CD4-positive, alpha-beta memory T cell (primary cell): Measurements from ENCODE around the gene PON2. TPM values are rescaled to one million over a fixed set of nuclear protein-coding genes. Genes with fewer than 3 reads are reported as not detected.

Source experiments
- CTCF ChIA-PET: fragments of 350-600 bp; sonication (Branson Sonifier 250); formaldehyde crosslinking; loops from one replicate; lab custom pipeline; 2021; ENCODE audit warnings: inconsistent platforms; ENCODE audit not compliant: partially characterized antibody; lab: Charles Lee
- POLR2A ChIA-PET: fragments of 350-600 bp; sonication (Branson Sonifier 250); formaldehyde crosslinking; loops from one replicate; lab custom pipeline; 2021; ENCODE audit not compliant: partially characterized antibody; lab: Charles Lee
- DNase-seq, 5 donors: peaks; one replicate each; pipeline versions ENCODE4 v3.0.0 to v3.0.0-alpha.2; 2020 to 2022; ENCODE audit warnings: mixed read lengths in 1 of 5
- H3K27ac ChIP-seq: one replicate; pipeline ENCODE4 v1.7.0; 2013; ENCODE audit warnings: low read depth, low read length
- H3K27me3 ChIP-seq: 2 replicates; pipeline ENCODE4 v1.7.0; 2013; ENCODE audit warnings: mild to moderate bottlenecking, low read length, moderate library complexity; ENCODE audit not compliant: insufficient read depth
- H3K36me3 ChIP-seq: 2 replicates; pipeline ENCODE4 v1.7.0; 2013; ENCODE audit warnings: mild to moderate bottlenecking, low read length, moderate library complexity; ENCODE audit not compliant: insufficient read depth
- H3K4me1 ChIP-seq: 2 replicates; pipeline ENCODE4 v1.7.0; 2013; ENCODE audit warnings: mild to moderate bottlenecking, low read length, moderate library complexity; ENCODE audit not compliant: insufficient read depth
- H3K4me3 ChIP-seq, 2 donors: one replicate each; pipeline ENCODE4 v1.7.0; 2013; ENCODE audit warnings: low read length in 2 of 2, mild to moderate bottlenecking in 1 of 2
- H3K9me3 ChIP-seq, 2 donors: one replicate each; pipeline ENCODE4 v1.7.0; 2013; ENCODE audit warnings: low read length in 2 of 2, control low read depth in 1 of 2; ENCODE audit not compliant: control insufficient read depth in 1 of 2
- H3K27ac Mint-ChIP-seq, 7 donors: one replicate each; pipeline ENCODE4 v1.8.0; 2020 to 2021; ENCODE audit warnings: mixed read lengths in 7 of 7, mild to moderate bottlenecking in 6 of 7, inconsistent platforms in 3 of 7, moderate library complexity in 3 of 7
- H3K27me3 Mint-ChIP-seq, 2 donors: one replicate each; pipeline ENCODE4 v1.8.0; 2020 to 2021; ENCODE audit warnings: mixed read lengths in 2 of 2
- H3K36me3 Mint-ChIP-seq, 2 donors: one replicate each; pipeline ENCODE4 v1.8.0; 2020 to 2021; ENCODE audit warnings: mixed read lengths in 2 of 2, inconsistent platforms in 1 of 2, mild to moderate bottlenecking in 1 of 2
- H3K4me1 Mint-ChIP-seq, 4 donors: one replicate each; pipeline ENCODE4 v1.8.0; 2020 to 2021; ENCODE audit warnings: mixed read lengths in 4 of 4, mild to moderate bottlenecking in 1 of 4
- H3K4me3 Mint-ChIP-seq, 8 donors: one replicate each; pipeline ENCODE4 v1.8.0; 2020 to 2021; ENCODE audit warnings: mixed read lengths in 8 of 8, mild to moderate bottlenecking in 7 of 8, moderate library complexity in 6 of 8, inconsistent platforms in 3 of 8
- H3K9me3 Mint-ChIP-seq, 8 donors: one replicate each; pipeline ENCODE4 v1.8.0; 2020 to 2021; ENCODE audit warnings: mixed read lengths in 8 of 8, mild to moderate bottlenecking in 5 of 8, inconsistent platforms in 3 of 8, moderate library complexity in 1 of 8
- intact Hi-C: fragments of 100-400 bp; cut with micrococcal nuclease; formaldehyde crosslinking; loops from one replicate; pipeline ENCODE4 v1.15.1; 2023
- polyA plus RNA-seq, 2 donors: library from polyadenylated mRNA; unstranded; fragments of 300-500 nt; fragmentation: Illumina TruSeq; gene quantifications; one replicate each; pipeline ENCODE4 v1.2.3, GENCODE V29; 2021
- total RNA-seq, 2 experiments: library from RNA; stranded (reverse); gene quantifications; one replicate each; pipeline ENCODE4 v1.2.3, GENCODE V29; 2021

The PON2 gene
- total RNA-seq (1 to 10 TPM; 5.7 to 8.0 TPM), polyA plus RNA-seq (1 to 10 TPM; 3.0 to 4.3 TPM)

DNA sequence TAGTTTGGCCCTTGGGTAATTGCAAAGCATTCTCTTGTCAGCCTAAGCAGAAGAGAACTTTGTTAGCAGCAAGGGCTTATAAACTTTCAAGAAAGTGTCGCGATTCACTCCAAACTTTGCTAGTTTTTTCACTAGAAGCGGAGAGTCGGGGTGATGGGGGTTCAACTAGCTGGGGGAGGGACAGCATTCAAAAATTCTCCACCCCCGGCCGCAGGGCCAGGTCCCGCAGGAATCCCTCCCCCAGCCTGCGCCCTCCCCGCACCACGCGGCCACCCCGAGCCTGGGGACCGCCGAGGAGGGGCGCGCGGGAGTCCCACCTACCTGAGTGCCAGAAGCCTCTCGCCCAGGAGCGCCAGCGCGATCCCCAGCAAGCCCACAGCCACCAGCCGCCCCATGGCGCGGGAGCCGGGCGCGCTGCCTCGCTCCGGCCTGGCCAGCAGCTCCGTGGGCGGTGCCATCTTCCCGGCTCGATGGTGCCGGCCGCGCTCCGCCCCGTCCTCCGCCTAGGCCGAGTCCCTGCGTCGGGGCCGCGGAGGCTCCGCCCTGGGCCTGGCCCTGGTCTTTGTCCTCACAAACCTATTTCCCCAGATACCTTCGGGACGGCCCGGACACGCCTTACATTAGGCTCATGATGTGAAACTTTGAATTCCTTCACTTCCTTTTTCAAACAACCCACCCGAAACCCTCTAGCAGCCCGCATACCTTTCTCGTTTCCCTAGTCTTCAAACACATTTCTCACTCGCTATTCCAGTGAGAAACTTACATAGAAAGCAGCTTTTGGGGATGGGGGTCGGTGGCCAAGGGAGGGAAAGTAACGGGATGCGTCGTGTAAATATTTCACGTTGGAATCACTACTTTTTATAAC, at the start of gene PON2:
PON2 (minus strand) TSS at position 472 of the 865 bp plus-strand sequence; CDS start at position 395, 77 bp downstream.
- no peaks in the 10 kb centered on the region for H3K9me3 Mint-ChIP-seq
- H3K27ac Mint-ChIP-seq = peak within 1 kb of the TSS; percentile 1 to 89 (median 86)
- intact Hi-C loops = no loop called here
- H3K4me1 ChIP-seq = peaks cover 7% of the 10 kb centered on the region
- ChIA-PET POLR2A (no interaction called here), CTCF (interaction anchor here (0.7 to 1.4 kb wide), 2 partner anchors 38 to 62 kb away, joined by 3 read pairs; partner anchors contain the start of gene PON3)
- DNase-seq = peak in 4 of 5 donors; percentile 15 to 42 (median 34)
- H3K4me1 Mint-ChIP-seq = peaks cover 10 to 13% (median 11%) of the 10 kb centered on the region in 4 donors
- H3K36me3 ChIP-seq = no peaks in the 10 kb centered on the region
- H3K4me3 ChIP-seq = peak within 1 kb of the TSS; percentile 59 to 62
- peaks cover 0 to 5% of the 10 kb centered on the region in 2 donors for H3K27me3 Mint-ChIP-seq
- H3K27me3 ChIP-seq = no peaks in the 10 kb centered on the region
- H3K27ac ChIP-seq = peak within 1 kb of the TSS; percentile 39
- no peaks in the 10 kb centered on the region for H3K36me3 Mint-ChIP-seq
- peak within 1 kb of the TSS; percentile 84 to 97 (median 88) for H3K4me3 Mint-ChIP-seq
- H3K9me3 ChIP-seq = no peaks in the 10 kb centered on the region

DNA sequence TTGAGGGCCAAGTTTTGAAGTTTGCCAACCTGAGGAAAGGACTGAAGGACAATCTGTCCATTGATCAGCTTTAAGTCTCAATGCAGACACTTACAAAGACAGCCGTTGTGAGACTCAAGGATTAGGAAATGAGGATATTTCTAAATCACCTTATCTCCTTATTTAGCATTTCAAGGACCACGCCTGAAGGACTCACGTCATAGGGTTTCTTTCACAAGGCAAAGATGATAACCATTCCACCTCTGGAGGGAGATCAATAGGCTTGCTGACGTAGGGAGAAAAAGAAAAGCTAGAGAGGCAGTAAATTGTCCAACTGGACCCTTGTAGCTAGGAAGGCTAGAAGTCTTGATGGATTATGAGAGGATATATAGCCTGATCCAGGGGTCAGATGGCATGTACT, 47.6 kb upstream of the PON2 start:
- Mint-ChIP-seq H3K4me3 (no peak overlapping the region), H3K4me1 (no peaks in the 10 kb centered on the region), H3K36me3 (no peaks in the 10 kb centered on the region), H3K27ac (no peak overlapping the region), H3K27me3 (peaks cover 1 to 5% of the 10 kb centered on the region in 2 donors), H3K9me3 (no peaks in the 10 kb centered on the region)
- CTCF ChIA-PET = interaction anchor here (0.9 to 1.1 kb wide), 2 partner anchors 9 to 10 kb away, joined by 3 to 5 read pairs; no protein-coding TSS in a partner anchor
- POLR2A ChIA-PET = no interaction called here
- Histone ChIP-seq H3K27ac (no peak overlapping the region), H3K27me3 (no peaks in the 10 kb centered on the region), H3K36me3 (no peaks in the 10 kb centered on the region), H3K4me1 (no peaks in the 10 kb centered on the region), H3K4me3 (no peak overlapping the region), H3K9me3 (no peaks in the 10 kb centered on the region)
- no peak for DNase-seq
- intact Hi-C loops = no loop called here

DNA sequence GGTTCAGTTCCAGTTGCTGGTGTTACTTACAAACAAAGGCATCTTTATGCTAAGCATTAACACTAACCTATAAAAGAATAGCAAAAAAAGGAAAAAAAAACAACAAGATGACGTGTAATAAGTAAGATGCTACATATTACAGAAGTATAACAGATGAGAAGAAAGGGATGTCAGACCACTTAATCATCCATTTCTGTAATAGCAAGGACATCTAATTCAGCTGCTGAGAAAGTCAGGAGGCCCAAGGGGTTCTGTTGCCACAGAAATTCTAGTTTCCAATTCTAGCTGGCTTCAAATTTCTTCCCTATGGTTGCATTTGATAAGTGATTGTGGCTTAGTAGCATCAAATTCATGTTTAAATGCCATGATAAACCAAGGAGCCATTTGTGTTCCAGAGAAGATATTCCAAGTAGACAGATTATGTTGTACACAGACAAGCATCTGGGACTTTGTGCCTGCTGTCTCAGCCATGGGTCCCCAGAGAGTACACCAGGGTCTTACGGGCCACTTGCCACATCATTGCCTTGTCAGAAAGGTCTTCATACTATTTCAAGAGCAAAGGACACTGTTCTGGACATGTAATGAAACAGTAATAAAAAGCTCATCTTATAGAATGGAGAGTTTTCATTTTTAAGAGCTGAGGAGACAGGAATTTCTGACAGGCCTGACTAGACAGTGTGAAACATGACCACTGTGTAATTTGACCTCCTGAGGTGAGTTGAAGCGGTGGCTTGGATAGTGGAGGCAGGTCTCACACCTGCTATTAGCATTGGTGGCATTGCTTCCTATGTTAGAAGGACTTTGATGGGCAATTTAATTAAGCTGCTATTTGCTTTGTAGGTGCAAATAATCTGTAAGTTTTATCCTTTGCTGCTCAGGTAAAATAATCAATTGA, 46.7 kb upstream of the PON2 start:
- Histone ChIP-seq H3K36me3 (no peaks in the 10 kb centered on the region), H3K27ac (no peak overlapping the region), H3K4me3 (no peak overlapping the region), H3K27me3 (no peaks in the 10 kb centered on the region), H3K9me3 (no peaks in the 10 kb centered on the region), H3K4me1 (no peaks in the 10 kb centered on the region)
- H3K4me1 Mint-ChIP-seq = no peaks in the 10 kb centered on the region
- H3K9me3 Mint-ChIP-seq = no peaks in the 10 kb centered on the region
- intact Hi-C loops = no loop called here
- H3K27ac Mint-ChIP-seq = no peak overlapping the region
- ChIA-PET CTCF (interaction anchor here (1.1 kb wide), 1 partner anchor 10 kb away, joined by 5 read pairs; no protein-coding TSS in a partner anchor), POLR2A (no interaction called here)
- H3K27me3 Mint-ChIP-seq = peaks cover 1 to 5% of the 10 kb centered on the region in 2 donors
- no peak overlapping the region for H3K4me3 Mint-ChIP-seq
- no peaks in the 10 kb centered on the region for H3K36me3 Mint-ChIP-seq
- no peak for DNase-seq

DNA sequence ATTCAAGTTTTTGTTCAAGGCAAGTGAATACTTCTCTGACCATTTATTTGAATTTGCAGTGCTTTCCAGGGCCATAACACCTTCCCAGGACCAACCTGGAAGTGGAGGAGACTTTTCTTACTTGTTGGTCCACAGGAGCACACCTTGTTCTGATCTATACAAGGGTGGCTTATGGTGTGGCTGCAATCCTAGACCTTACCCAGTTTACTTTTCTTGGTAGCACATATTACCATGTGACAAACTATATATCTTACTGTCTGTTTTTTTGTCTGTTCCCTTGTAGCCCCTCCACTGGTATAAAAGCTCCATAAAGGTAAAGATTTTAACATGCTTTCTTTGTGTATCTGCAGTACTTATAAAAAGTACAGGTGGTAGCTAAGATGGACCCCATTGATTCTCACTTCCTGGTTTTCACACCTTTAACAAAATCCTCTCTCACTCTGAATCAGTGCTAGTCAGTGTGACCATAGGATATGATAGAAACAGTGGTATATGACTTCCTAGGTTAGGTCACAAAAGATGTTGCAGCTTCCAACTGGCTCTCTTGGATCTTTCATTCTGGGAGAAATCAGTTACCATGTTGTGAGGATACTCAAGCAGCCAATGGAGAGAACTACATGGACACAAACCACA, 45.3 kb upstream of the PON2 start:
- Histone ChIP-seq H3K4me3 (no peak overlapping the region), H3K27ac (no peak overlapping the region), H3K9me3 (no peaks in the 10 kb centered on the region), H3K36me3 (no peaks in the 10 kb centered on the region), H3K4me1 (no peaks in the 10 kb centered on the region), H3K27me3 (no peaks in the 10 kb centered on the region)
- Mint-ChIP-seq H3K4me1 (no peaks in the 10 kb centered on the region), H3K9me3 (no peaks in the 10 kb centered on the region), H3K27ac (no peak overlapping the region), H3K36me3 (no peaks in the 10 kb centered on the region), H3K27me3 (peaks cover 1 to 5% of the 10 kb centered on the region in 2 donors), H3K4me3 (no peak overlapping the region)
- intact Hi-C loops = no loop called here
- no peak for DNase-seq
- CTCF ChIA-PET = interaction anchor here (1.1 to 5.9 kb wide), 2 partner anchors 10 to 1030 kb away, joined by 3 to 95 read pairs; no protein-coding TSS in a partner anchor
- POLR2A ChIA-PET = no interaction called here

DNA sequence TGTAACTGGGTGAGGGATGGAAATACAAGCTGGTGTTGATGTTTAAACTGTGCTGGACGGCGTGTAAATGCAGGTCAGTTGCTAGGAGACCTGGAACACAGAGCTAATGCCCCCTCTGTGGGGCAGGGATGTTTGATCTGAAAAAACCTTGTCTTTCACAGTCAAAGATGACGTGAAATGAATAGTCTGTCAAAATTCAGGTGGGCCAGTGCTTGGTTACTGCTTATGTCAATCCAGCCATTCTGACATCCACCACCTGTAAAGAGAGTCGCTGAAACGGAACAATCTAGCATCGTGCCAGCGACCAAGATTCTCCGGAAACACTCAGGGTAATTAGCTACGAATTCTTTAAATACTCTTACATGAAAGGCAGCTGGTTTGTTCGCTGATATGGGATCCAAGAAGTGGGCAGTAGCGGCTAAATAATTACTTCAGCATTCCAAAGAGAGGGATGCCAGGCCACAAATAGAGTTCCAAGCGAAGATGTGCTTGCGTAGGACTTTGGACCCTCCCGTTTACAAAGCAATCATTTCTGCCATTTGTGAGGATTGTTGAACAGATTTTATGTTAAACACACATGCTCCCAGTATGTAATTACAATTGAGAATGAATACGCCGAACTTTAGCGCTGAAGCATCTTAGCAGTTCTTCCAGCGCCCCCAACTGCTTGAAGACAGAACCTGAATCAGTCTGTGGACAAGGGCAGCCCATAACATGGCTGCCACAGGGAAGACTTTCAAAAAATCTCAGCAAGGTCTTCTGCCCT, 43.6 kb upstream of the PON2 start:
- no peaks in the 10 kb centered on the region for H3K27me3 ChIP-seq
- H3K4me1 ChIP-seq = no peaks in the 10 kb centered on the region
- H3K9me3 Mint-ChIP-seq = no peaks in the 10 kb centered on the region
- H3K4me3 Mint-ChIP-seq = no peak overlapping the region
- no peaks in the 10 kb centered on the region for H3K4me1 Mint-ChIP-seq
- no peak for DNase-seq
- no peaks in the 10 kb centered on the region for H3K36me3 Mint-ChIP-seq
- H3K27ac ChIP-seq = no peak overlapping the region
- H3K27ac Mint-ChIP-seq = peak overlapping the region in 1 of 7 donors; percentile 8
- ChIA-PET POLR2A (no interaction called here), CTCF (interaction anchor here (0.6 to 5.9 kb wide), 7 partner anchors 9 to 1261 kb away, joined by 3 to 95 read pairs (median 3); partner anchors contain the start of gene ASB4)
- intact Hi-C loops = no loop called here
- H3K9me3 ChIP-seq = no peaks in the 10 kb centered on the region
- H3K36me3 ChIP-seq = no peaks in the 10 kb centered on the region
- H3K4me3 ChIP-seq = no peak overlapping the region
- H3K27me3 Mint-ChIP-seq = peaks cover 1 to 4% of the 10 kb centered on the region in 2 donors

DNA sequence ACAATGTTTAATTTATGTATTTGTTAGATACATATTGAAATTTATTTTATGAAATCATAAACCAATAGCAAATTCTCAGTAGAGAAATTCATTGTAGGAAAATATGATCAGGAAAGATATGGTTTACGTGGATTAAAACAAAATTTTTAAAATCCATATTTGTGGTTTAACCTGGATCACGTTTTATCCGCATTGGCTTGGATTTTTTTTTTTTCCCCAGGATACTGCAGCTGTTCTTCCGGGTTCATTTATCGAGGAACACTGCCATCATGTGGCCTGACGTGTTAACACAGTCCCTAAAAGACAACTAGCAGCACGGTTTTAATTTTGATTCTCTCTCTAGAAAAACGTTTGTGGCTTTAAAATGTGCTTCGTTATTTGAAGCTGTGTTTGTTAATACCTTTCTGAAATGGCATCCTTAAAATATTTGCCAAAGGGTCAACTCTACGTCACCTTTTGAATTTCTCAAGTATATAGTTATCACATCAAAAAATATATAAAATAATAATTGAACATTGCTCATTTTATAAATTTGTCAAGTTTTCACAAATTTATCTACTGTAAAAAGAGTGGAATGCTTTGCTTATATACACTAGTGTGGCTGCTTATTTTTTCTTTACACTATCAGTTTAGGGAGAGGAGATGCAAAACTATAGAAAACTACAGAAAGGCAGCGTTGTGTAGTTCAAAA, 42.2 kb upstream of the PON2 start:
- intact Hi-C loops = loop anchor here (2.0 kb wide), 2 partner anchors 80 to 1390 kb away; partner anchors contain the start of gene PON3
- POLR2A ChIA-PET = no interaction called here
- H3K9me3 Mint-ChIP-seq = no peaks in the 10 kb centered on the region
- Histone ChIP-seq H3K36me3 (no peaks in the 10 kb centered on the region), H3K27ac (no peak overlapping the region), H3K4me1 (no peaks in the 10 kb centered on the region), H3K27me3 (no peaks in the 10 kb centered on the region), H3K9me3 (no peaks in the 10 kb centered on the region), H3K4me3 (no peak overlapping the region)
- H3K27me3 Mint-ChIP-seq = no peaks in the 10 kb centered on the region
- no peaks in the 10 kb centered on the region for H3K4me1 Mint-ChIP-seq
- DNase-seq = peak; percentile 45 to 51 (median 48)
- no peaks in the 10 kb centered on the region for H3K36me3 Mint-ChIP-seq
- no peak overlapping the region for H3K27ac Mint-ChIP-seq
- CTCF ChIA-PET = interaction anchor here (0.7 to 5.9 kb wide), 22 partner anchors 9 to 1037 kb away, joined by 3 to 95 read pairs (median 4); partner anchors contain the start of genes ASB4 and PON3
- H3K4me3 Mint-ChIP-seq = no peak overlapping the region
